ENCODE results near the gene CHMP2B. TPM values are rescaled to one million over a fixed set of nuclear protein-coding genes. Genes with fewer than 3 reads are reported as not detected.
A peak's percentile ranks its signal among the peaks of the same experiment; 100 is the strongest.
"Not testable (repeated sequence)": the region's sequence is repeated elsewhere in the genome, so short reads cannot be mapped to it uniquely, and the experiment has no call there.

Gene CHMP2B
- total RNA-seq, 2 experiments from 2014 or later = 11.5 to 31.5 TPM

DNA sequence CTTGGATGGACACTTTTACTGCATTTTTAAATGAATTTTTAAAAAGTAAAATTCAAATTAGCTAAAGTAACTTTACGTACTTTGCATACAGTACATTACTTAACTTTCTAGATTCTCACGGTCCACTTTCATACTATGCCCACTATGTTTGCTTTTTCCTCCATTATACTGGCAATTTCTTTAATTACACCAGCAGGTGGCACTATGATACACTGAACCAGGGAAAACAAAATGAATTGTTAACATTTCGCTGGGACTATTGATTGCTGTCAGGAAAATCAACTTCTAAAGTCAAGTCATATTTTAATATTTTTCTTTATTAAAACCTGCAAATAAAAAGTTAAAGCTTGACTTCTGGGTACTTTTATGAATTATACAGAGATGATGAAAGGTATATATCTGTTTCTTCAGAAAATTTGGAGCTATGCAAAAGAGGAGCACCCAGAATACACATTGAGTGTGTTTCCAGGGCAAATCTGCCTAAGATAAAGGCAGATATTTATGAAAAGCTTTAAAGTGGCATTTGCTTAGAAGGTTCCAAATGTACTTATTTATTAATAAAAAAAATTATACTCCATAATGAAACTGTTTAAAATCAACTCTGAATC is 71.1 kb downstream of the CHMP2B start:
- TF ChIP-seq, protein P1, sequence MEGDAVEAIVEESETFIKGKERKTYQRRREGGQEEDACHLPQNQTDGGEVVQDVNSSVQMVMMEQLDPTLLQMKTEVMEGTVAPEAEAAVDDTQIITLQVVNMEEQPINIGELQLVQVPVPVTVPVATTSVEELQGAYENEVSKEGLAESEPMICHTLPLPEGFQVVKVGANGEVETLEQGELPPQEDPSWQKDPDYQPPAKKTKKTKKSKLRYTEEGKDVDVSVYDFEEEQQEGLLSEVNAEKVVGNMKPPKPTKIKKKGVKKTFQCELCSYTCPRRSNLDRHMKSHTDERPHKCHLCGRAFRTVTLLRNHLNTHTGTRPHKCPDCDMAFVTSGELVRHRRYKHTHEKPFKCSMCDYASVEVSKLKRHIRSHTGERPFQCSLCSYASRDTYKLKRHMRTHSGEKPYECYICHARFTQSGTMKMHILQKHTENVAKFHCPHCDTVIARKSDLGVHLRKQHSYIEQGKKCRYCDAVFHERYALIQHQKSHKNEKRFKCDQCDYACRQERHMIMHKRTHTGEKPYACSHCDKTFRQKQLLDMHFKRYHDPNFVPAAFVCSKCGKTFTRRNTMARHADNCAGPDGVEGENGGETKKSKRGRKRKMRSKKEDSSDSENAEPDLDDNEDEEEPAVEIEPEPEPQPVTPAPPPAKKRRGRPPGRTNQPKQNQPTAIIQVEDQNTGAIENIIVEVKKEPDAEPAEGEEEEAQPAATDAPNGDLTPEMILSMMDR (conservative IDR thresholded peaks at IDR 0.05; ENCODE audit: low read length) = peak; percentile 92
- TF ChIP-seq EZH2phosphoT487 (IDR thresholded peaks at IDR 0.05; ENCODE audit: borderline replicate concordance, low read depth, low read length) = no peak
- no peaks in the 10 kb centered on the region for H3K36me3 ChIP-seq (ENCODE audit: insufficient read depth, low read length)
- intact Hi-C loops (cut with micrococcal nuclease; ENCODE audit: unreplicated experiment) = loop anchor here (2.0 to 10.0 kb wide), 2 partner anchors 207 to 707 kb away; no protein-coding TSS in a partner anchor
- POLR2A ChIA-PET = no interaction called here
- H3K4me2 ChIP-seq (ENCODE audit: low read length) = no peak overlapping the region
- no peaks in the 10 kb centered on the region for H3K4me1 ChIP-seq (ENCODE audit: insufficient read depth, low read length, poor library complexity, severe bottlenecking)
- no peaks in the 10 kb centered on the region for H4K20me1 ChIP-seq (ENCODE audit: insufficient read depth, low read length)
- no TSS peak for BruUV-seq (replicated peaks)
- H3K9me2 ChIP-seq (ENCODE audit: insufficient read depth, low read length) = no peaks in the 10 kb centered on the region
- no peak overlapping the region for H3K27ac ChIP-seq (ENCODE audit: low read depth, low read length, poor library complexity, severe bottlenecking)
- DNase-seq (ENCODE audit: low spot score) = peak; percentile 38
- no peak overlapping the region for H3K4me3 ChIP-seq (ENCODE audit: low read depth, low read length, poor library complexity, severe bottlenecking)
- H2AFZ ChIP-seq (ENCODE audit: low read length) = no peak overlapping the region
- CTCF ChIA-PET (ENCODE audit: unreplicated experiment) = no interaction called here
- no peaks in the 10 kb centered on the region for H3K79me2 ChIP-seq (ENCODE audit: insufficient read depth, low read depth, low read length)
- no peaks in the 10 kb centered on the region for H3K9me3 ChIP-seq (ENCODE audit: low read length)

DNA sequence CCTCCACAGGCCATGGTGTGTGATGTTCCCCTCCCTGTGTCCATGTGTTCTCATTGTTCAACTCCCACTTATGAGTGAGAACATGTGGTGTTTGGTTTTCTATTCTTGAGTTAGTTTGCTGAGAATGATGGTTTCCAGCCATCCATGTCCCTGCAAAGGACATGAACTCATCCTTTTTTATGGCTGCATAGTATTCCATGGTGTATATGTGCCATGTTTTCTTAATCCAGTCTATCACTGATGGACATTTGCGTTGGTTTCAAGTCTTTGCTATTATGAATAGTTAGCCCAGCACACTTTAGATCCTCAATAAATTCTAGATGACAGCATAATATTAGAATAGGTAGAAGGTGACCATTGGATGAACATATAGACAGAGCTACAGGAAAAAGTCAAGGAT is 77.9 kb downstream of the CHMP2B start:
- H3K9me3 ChIP-seq (ENCODE audit: low read length); H3K4me1 ChIP-seq (ENCODE audit: insufficient read depth, low read length, poor library complexity, severe bottlenecking); H3K9me2 ChIP-seq (ENCODE audit: insufficient read depth, low read length); H4K20me1 ChIP-seq (ENCODE audit: insufficient read depth, low read length); H3K27ac ChIP-seq (ENCODE audit: low read depth, low read length, poor library complexity, severe bottlenecking); CTCF ChIA-PET (ENCODE audit: unreplicated experiment); H3K36me3 ChIP-seq (ENCODE audit: insufficient read depth, low read length); H2AFZ ChIP-seq (ENCODE audit: low read length); H3K4me2 ChIP-seq (ENCODE audit: low read length); H3K79me2 ChIP-seq (ENCODE audit: insufficient read depth, low read depth, low read length); intact Hi-C loops (cut with micrococcal nuclease; ENCODE audit: unreplicated experiment); DNase-seq (ENCODE audit: low spot score); BruUV-seq (replicated peaks); H3K4me3 ChIP-seq (ENCODE audit: low read depth, low read length, poor library complexity, severe bottlenecking): not testable (repeated sequence)
- POLR2A ChIA-PET = interaction anchor here (0.5 to 0.6 kb wide), 2 partner anchors 27 to 975 kb away, joined by 3 read pairs; no protein-coding TSS in a partner anchor

Small RNA genes within 50 kb of the gene (microRNA-seq; reads per million reads assigned to microRNA genes)
- not detected for gene MIR4795 (ENCODE audit: borderline replicate concordance)

Small RNA genes within 50 kb of the gene (small RNA-seq; reads per million reads assigned to genes)
- gene MIR4795 = not detected

Other genes with a start within 250 kb of the CHMP2B start
- not detected in 2 replicates for gene VGLL3, start 236.2 kb upstream of the CHMP2B start, total RNA-seq (2014; rRNA removed; shearing (Covaris generic))
- gene VGLL3, start 236.2 kb upstream of the CHMP2B start, total RNA-seq (2022) = not detected in 2 replicates
- not detected in 2 replicates for gene POU1F1, start 49.3 kb downstream of the CHMP2B start, total RNA-seq (2014; rRNA removed; shearing (Covaris generic))
- not detected in 2 replicates for gene POU1F1, start 49.3 kb downstream of the CHMP2B start, total RNA-seq (2022)